Neural cell (in vitro differentiated cells): ENCODE results near the gene MAP3K5. TPM values are rescaled to one million over a fixed set of nuclear protein-coding genes. Genes with fewer than 3 reads are reported as not detected.

ENCODE experiments used
- H2AFZ ChIP-seq: fragments of 200-600, 300-800 bp; sonication (generic), shearing (Covaris generic); 2 replicates; pipeline ENCODE4 v1.6.0; 2014; ENCODE audit warnings: low read depth, mild to moderate bottlenecking, antibody characterized with exemption, low read length, moderate library complexity
- H3F3A ChIP-seq: fragments of 200-600 bp; shearing (Covaris generic); 2 replicates; pipeline ENCODE4 v1.6.1; 2016; ENCODE audit warnings: mild to moderate bottlenecking, moderate library complexity, mixed read lengths, antibody characterized with exemption, low read length; ENCODE audit not compliant: insufficient read depth, poor library complexity, severe bottlenecking
- H3K27ac ChIP-seq: fragments of 200-600, 300-800 bp; sonication (generic), shearing (Covaris generic); 2 replicates; pipeline ENCODE4 v1.5.1; 2014; ENCODE audit warnings: mild to moderate bottlenecking, low read length, moderate library complexity
- H3K27me3 ChIP-seq: fragments of 300-800, 200-600 bp; sonication (generic), shearing (Covaris generic); 2 replicates; pipeline ENCODE4 v1.6.0; 2014; ENCODE audit warnings: mild to moderate bottlenecking, low read depth, low read length, moderate library complexity; ENCODE audit not compliant: insufficient read depth
- H3K36me3 ChIP-seq: fragments of 300-800, 200-600 bp; sonication (generic), shearing (Covaris generic); 2 replicates; pipeline ENCODE4 v1.5.1; 2014; ENCODE audit warnings: mild to moderate bottlenecking, antibody characterized with exemption, low read length, moderate library complexity; ENCODE audit not compliant: insufficient read depth
- H3K4me2 ChIP-seq: fragments of 300-800, 200-600 bp; sonication (generic), shearing (Covaris generic); 2 replicates; pipeline ENCODE4 v1.6.0; 2014; ENCODE audit warnings: mild to moderate bottlenecking, low read length
- H3K4me3 ChIP-seq: fragments of 300-800, 200-600 bp; sonication (generic), shearing (Covaris generic); 2 replicates; pipeline ENCODE4 v1.5.1; 2014; ENCODE audit warnings: mild to moderate bottlenecking, low read length, moderate library complexity
- H3K79me2 ChIP-seq: fragments of 200-600 bp; shearing (Covaris generic); replicated peaks from 2 replicates; pipeline ENCODE4 v1.6.0; 2014; ENCODE audit warnings: mild to moderate bottlenecking, low read length, moderate library complexity; ENCODE audit not compliant: insufficient read depth
- H3K9ac ChIP-seq: fragments of 300-800, 200-600 bp; sonication (generic), shearing (Covaris generic); 2 replicates; pipeline ENCODE4 v1.6.1; 2016; ENCODE audit warnings: mild to moderate bottlenecking, low read length, mixed read lengths
- H3K9me2 ChIP-seq: fragments of 200-600 bp; shearing (Covaris generic); 2 replicates; pipeline ENCODE4 v1.6.1; 2016; ENCODE audit warnings: mild to moderate bottlenecking, low read length, mixed read lengths; ENCODE audit not compliant: insufficient read depth
- H3K9me3 ChIP-seq: fragments of 200-600, 300-800 bp; sonication (generic), shearing (Covaris generic); 2 replicates; pipeline ENCODE4 v1.6.1; 2016; ENCODE audit warnings: mild to moderate bottlenecking, mixed run types, low read length, moderate library complexity, mixed read lengths
- H4K20me1 ChIP-seq: fragments of 200-600 bp; shearing (Covaris generic); 2 replicates; pipeline ENCODE4 v1.6.1; 2016; ENCODE audit warnings: mild to moderate bottlenecking, mixed run types; ENCODE audit not compliant: insufficient read depth
- EP300 ChIP-seq: fragments of 450-650 bp; conservative IDR thresholded peaks from 2 replicates; pipeline ENCODE4 v1.6.1; 2014; ENCODE audit warnings: antibody characterized with exemption, mild to moderate bottlenecking, moderate library complexity; ENCODE audit not compliant: poor library complexity, severe bottlenecking
- EZH2 ChIP-seq: fragments of 200-600, 300-800 bp; shearing (Covaris generic), sonication (generic); IDR thresholded peaks from 2 replicates; pipeline ENCODE4 v1.6.1; 2014; ENCODE audit warnings: antibody characterized with exemption, low read length, borderline replicate concordance, mild to moderate bottlenecking; ENCODE audit not compliant: insufficient read depth, poor library complexity, severe bottlenecking
- MXI1 ChIP-seq: fragments of 450-650 bp; conservative IDR thresholded peaks from 2 replicates; pipeline ENCODE4 v1.6.1; 2014; ENCODE audit warnings: antibody characterized with exemption, mild to moderate bottlenecking; ENCODE audit not compliant: poor library complexity, severe bottlenecking
- POLR2AphosphoS5 ChIP-seq: IDR thresholded peaks from 2 replicates; pipeline ENCODE4 v1.6.1; 2012
- RAD21 ChIP-seq: fragments of 450-650 bp; conservative IDR thresholded peaks from 2 replicates; pipeline ENCODE4 v1.6.1; 2014; ENCODE audit warnings: antibody characterized with exemption, mild to moderate bottlenecking, moderate library complexity
- SMC3 ChIP-seq: fragments of 450-650 bp; conservative IDR thresholded peaks from 2 replicates; pipeline ENCODE4 v1.6.1; 2014; ENCODE audit warnings: antibody characterized with exemption, mild to moderate bottlenecking, moderate library complexity; ENCODE audit not compliant: poor library complexity
- TAF1 ChIP-seq: IDR thresholded peaks from 2 replicates; pipeline ENCODE4 v1.6.1; 2012; ENCODE audit warnings: low read depth
- polyA plus RNA-seq: library from polyadenylated mRNA; depleted of rRNA; stranded (reverse); fragments of >200 nt; gene quantifications from 2 replicates; pipeline ENCODE4 v1.2.3, GENCODE V29; 2014
- TF ChIP-seq, protein P1 (sequence below): fragments of 450-650 bp; IDR thresholded peaks from 2 replicates; pipeline ENCODE4 v1.5.1; 2014; ENCODE audit warnings: antibody characterized with exemption, mild to moderate bottlenecking, moderate library complexity; ENCODE audit not compliant: poor library complexity, severe bottlenecking
- TF ChIP-seq, protein P2 (sequence below): IDR thresholded peaks from 2 replicates; pipeline ENCODE4 v1.6.1; 2012; ENCODE audit warnings: borderline replicate concordance

The MAP3K5 gene
- polyA plus RNA-seq, 1 donor from 2014 or later, result 2.0 TPM

DNA sequence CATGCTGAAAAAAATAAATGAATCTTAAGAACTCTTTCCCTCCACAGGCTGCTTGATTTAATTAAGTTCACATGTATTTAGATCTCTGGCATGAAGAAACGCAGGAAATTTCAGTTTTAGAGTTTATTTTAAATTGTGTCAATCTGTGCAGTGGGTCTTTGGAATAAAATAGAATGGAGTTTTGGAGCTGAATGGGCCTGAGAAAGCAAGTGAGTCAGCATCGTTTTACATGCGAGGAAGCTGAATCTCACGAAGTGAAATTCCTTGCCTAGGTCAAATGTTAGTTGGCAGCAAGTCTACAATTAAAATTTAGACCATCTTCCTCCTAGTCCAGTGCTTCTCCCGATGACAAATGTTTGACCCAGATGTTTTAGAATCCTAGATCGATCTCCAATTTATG, 264.4 kb downstream of the MAP3K5 start:
- no peaks in the 10 kb centered on the region for H3K9me2 ChIP-seq
- H3K79me2 ChIP-seq, result no peaks in the 10 kb centered on the region
- no peaks in the 10 kb centered on the region for H4K20me1 ChIP-seq
- TF ChIP-seq TAF1, result no peak
- H3K27ac ChIP-seq, result no peak overlapping the region
- no peaks in the 10 kb centered on the region for H3K36me3 ChIP-seq
- no peaks in the 10 kb centered on the region for H3F3A ChIP-seq
- no peak overlapping the region for H3K9ac ChIP-seq
- no peak overlapping the region for H3K4me2 ChIP-seq
- no peak overlapping the region for H2AFZ ChIP-seq
- H3K9me3 ChIP-seq, result no peaks in the 10 kb centered on the region
- H3K4me3 ChIP-seq, result no peak overlapping the region
- no peaks in the 10 kb centered on the region for H3K27me3 ChIP-seq

DNA sequence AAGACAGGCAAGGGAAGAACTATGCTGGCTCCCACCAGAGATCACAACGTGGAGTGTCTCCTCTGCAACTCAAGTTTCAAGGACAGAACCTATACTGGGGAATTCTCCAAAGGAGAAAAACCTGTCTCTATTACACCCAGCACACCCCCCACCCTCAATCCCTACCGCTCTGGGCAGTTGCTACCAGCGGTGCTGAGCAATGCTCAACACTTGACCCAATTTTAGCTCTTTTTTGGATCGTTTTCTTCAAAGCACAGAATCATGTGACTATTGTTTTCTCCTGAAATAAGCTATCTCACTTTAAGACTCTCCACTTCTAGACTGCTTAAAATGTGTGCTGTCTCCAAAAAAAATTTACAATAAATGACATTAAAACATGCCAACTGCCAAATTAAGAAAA, 265.3 kb downstream of the MAP3K5 start:
- H3K36me3 ChIP-seq, result no peaks in the 10 kb centered on the region
- peak overlapping the region; percentile 48 for H2AFZ ChIP-seq
- TF ChIP-seq, protein P1, sequence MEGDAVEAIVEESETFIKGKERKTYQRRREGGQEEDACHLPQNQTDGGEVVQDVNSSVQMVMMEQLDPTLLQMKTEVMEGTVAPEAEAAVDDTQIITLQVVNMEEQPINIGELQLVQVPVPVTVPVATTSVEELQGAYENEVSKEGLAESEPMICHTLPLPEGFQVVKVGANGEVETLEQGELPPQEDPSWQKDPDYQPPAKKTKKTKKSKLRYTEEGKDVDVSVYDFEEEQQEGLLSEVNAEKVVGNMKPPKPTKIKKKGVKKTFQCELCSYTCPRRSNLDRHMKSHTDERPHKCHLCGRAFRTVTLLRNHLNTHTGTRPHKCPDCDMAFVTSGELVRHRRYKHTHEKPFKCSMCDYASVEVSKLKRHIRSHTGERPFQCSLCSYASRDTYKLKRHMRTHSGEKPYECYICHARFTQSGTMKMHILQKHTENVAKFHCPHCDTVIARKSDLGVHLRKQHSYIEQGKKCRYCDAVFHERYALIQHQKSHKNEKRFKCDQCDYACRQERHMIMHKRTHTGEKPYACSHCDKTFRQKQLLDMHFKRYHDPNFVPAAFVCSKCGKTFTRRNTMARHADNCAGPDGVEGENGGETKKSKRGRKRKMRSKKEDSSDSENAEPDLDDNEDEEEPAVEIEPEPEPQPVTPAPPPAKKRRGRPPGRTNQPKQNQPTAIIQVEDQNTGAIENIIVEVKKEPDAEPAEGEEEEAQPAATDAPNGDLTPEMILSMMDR, result no peak
- TF ChIP-seq SMC3 (no peak), TAF1 (no peak), POLR2AphosphoS5 (no peak), RAD21 (no peak), EZH2 (no peak), EP300 (no peak), MXI1 (no peak)
- TF ChIP-seq, protein P2, sequence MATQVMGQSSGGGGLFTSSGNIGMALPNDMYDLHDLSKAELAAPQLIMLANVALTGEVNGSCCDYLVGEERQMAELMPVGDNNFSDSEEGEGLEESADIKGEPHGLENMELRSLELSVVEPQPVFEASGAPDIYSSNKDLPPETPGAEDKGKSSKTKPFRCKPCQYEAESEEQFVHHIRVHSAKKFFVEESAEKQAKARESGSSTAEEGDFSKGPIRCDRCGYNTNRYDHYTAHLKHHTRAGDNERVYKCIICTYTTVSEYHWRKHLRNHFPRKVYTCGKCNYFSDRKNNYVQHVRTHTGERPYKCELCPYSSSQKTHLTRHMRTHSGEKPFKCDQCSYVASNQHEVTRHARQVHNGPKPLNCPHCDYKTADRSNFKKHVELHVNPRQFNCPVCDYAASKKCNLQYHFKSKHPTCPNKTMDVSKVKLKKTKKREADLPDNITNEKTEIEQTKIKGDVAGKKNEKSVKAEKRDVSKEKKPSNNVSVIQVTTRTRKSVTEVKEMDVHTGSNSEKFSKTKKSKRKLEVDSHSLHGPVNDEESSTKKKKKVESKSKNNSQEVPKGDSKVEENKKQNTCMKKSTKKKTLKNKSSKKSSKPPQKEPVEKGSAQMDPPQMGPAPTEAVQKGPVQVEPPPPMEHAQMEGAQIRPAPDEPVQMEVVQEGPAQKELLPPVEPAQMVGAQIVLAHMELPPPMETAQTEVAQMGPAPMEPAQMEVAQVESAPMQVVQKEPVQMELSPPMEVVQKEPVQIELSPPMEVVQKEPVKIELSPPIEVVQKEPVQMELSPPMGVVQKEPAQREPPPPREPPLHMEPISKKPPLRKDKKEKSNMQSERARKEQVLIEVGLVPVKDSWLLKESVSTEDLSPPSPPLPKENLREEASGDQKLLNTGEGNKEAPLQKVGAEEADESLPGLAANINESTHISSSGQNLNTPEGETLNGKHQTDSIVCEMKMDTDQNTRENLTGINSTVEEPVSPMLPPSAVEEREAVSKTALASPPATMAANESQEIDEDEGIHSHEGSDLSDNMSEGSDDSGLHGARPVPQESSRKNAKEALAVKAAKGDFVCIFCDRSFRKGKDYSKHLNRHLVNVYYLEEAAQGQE, result no peak
- H3K4me2 ChIP-seq, result peak overlapping the region; percentile 84
- H3K79me2 ChIP-seq, result no peaks in the 10 kb centered on the region
- no peaks in the 10 kb centered on the region for H3K27me3 ChIP-seq
- H3K9ac ChIP-seq, result peak overlapping the region; percentile 67
- peak overlapping the region; percentile 85 for H3K27ac ChIP-seq
- H3K4me3 ChIP-seq, result peak overlapping the region; percentile 65
- no peaks in the 10 kb centered on the region for H3K9me3 ChIP-seq
- no peaks in the 10 kb centered on the region for H3F3A ChIP-seq
- H4K20me1 ChIP-seq, result no peaks in the 10 kb centered on the region
- no peaks in the 10 kb centered on the region for H3K9me2 ChIP-seq
